ENCODE results near the gene GPR142. TPM values are rescaled to one million over a fixed set of nuclear protein-coding genes. Genes with fewer than 3 reads are reported as not detected.

GPR142 gene
- total and polyA plus RNA-seq, 2 of the 8 experiments (the other 6 are each of a cell fraction or from before 2014, with no cell fraction given): 0.05 TPM; not detected in 1

- Histone ChIP-seq H3K23ac (ENCODE audit: insufficient read length) (no peak overlapping the region), H3K23me2 (ENCODE audit: low read depth, low read length) (no peaks in the 10 kb centered on the region), H2BK5ac (ENCODE audit: low read depth, low read length) (peak overlapping the region; percentile 44; the same call in 1 of the 2 replicates), H3K79me2 (ENCODE audit: control insufficient read depth in 1 of 2, insufficient read depth in 2 of 2, low read length in 2 of 2) (no peaks in the 10 kb centered on the region), H2BK15ac (ENCODE audit: low read length) (no peak overlapping the region), H3K4me3 (ENCODE audit: extremely low read depth in 1 of 4, insufficient read depth in 2 of 4, low read depth in 3 of 4, low read length in 4 of 4) (no peak overlapping the region), H3K56ac (replicated peaks; ENCODE audit: insufficient read length, low read depth, low read length) (no peak overlapping the region), H3K9ac (replicated peaks in 1 of 4; ENCODE audit: extremely low read depth in 1 of 4, low read depth in 3 of 4, low read length in 3 of 4) (no peak overlapping the region), H3K14ac (ENCODE audit: insufficient read length) (no peak overlapping the region), H2AK5ac (ENCODE audit: low read depth, low read length) (no peak overlapping the region), H3K4me1 (replicated peaks in 1 of 4; ENCODE audit: control insufficient read depth in 3 of 4, insufficient read depth in 4 of 4, low read length in 3 of 4) (peaks cover 0 to 3% (median 1%) of the 10 kb centered on the region in 4 experiments; a peak in 3 of 7 replicates), H2BK20ac (ENCODE audit: low read length) (no peak overlapping the region), H2AFZ (ENCODE audit: low read length) (no peak overlapping the region), H3K18ac (ENCODE audit: extremely low read depth, low read length) (0 out of 2 replicates have a peak overlapping the region, but pooled peaks have one; percentile 32), H4K91ac (replicated peaks; ENCODE audit: insufficient read length, low read length) (no peak overlapping the region), H3K4ac (replicated peaks; ENCODE audit: insufficient read length, low read depth, low read length) (no peak overlapping the region), H2BK120ac (replicated peaks; ENCODE audit: low read depth, low read length) (no peak overlapping the region), H4K5ac (ENCODE audit: insufficient read length, low read depth, low read length) (no peak overlapping the region), H3K27me3 (replicated peaks in 1 of 4; ENCODE audit: control insufficient read depth in 3 of 4, extremely low read depth in 1 of 4, insufficient read depth in 3 of 4, low read length in 3 of 4) (no peaks in the 10 kb centered on the region; a peak in 1 of 7 replicates), H4K8ac (ENCODE audit: extremely low read depth, insufficient read depth, low read length) (no peak overlapping the region), H4K20me1 (replicated peaks in 1 of 2; ENCODE audit: control insufficient read depth in 1 of 2, insufficient read depth in 2 of 2, low read length in 2 of 2) (no peaks in the 10 kb centered on the region), H2BK12ac (ENCODE audit: low read depth, low read length) (peak overlapping the region; percentile 68; the same call in 1 of the 2 replicates), H3K9me3 (ENCODE audit: insufficient read depth in 2 of 2, low read depth in 1 of 2, low read length in 1 of 2) (no peaks in the 10 kb centered on the region), H3K4me2 (ENCODE audit: insufficient read depth in 1 of 2, low read depth in 2 of 2, low read length in 2 of 2) (no peak overlapping the region), H3K27ac (ENCODE audit: low read depth, low read length) (no peak overlapping the region), H3K79me1 (ENCODE audit: low read depth, low read length) (no peaks in the 10 kb centered on the region), H3K36me3 (ENCODE audit: control insufficient read depth in 2 of 4, insufficient read depth in 4 of 4, low read length in 3 of 4) (no peaks in the 10 kb centered on the region)
- DNase-seq (ENCODE audit: low read depth in 1 of 2, low spot score in 2 of 2): no peak
- FAIRE-seq: no peak
- 93% methylated on average over 12 of the region's 12 CpGs; no CpG with 5 or more reads in 1 of the 2 experiments for WGBS, 2 experiments (ENCODE audit: extremely low coverage in 1 of 2, insufficient coverage in 1 of 2, insufficient read length in 1 of 2, insufficient replicate concordance in 2 of 2, low coverage in 1 of 2, low lambda C conversion rate in 2 of 2, missing lambda C conversion rate in 1 of 2)
- ChIA-PET CTCF (ENCODE audit: partially characterized antibody) (interaction anchor here (0.8 to 7.2 kb wide), 13 partner anchors 9 to 195 kb away, joined by 3 to 57 read pairs (median 3); partner anchors contain the start of gene BTBD17), POLR2A (ENCODE audit: partially characterized antibody) (interaction anchor here (1.0 to 1.3 kb wide), 2 partner anchors 9 to 82 kb away, joined by 3 read pairs; no protein-coding TSS in a partner anchor)
- TF ChIP-seq KDM5A (IDR thresholded peaks at IDR 0.05; ENCODE audit: low read length) (no peak), CTBP2 (IDR thresholded peaks at IDR 0.05; ENCODE audit: borderline replicate concordance, insufficient read depth, insufficient read length, low read length) (no peak), SIRT6 (IDR thresholded peaks at IDR 0.05; ENCODE audit: low read length) (no peak), PHF8 (conservative IDR thresholded peaks at IDR 0.05; ENCODE audit: low read depth, low read length) (no peak), TCF12 (IDR thresholded peaks at IDR 0.05; ENCODE audit: low read depth, low read length) (no peak), KDM1A (IDR thresholded peaks at IDR 0.05; ENCODE audit: borderline replicate concordance, low read length) (no peak), BACH1 (IDR thresholded peaks at IDR 0.05; ENCODE audit: low read length) (no peak), MAX (IDR thresholded peaks at IDR 0.05) (no peak), YY1 (IDR thresholded peaks at IDR 0.05; ENCODE audit: low read depth, low read length) (no peak), CBX5 (IDR thresholded peaks at IDR 0.05; ENCODE audit: low read depth, low read length) (no peak), CBX8 (IDR thresholded peaks at IDR 0.05; ENCODE audit: borderline replicate concordance, low read depth, low read length) (no peak), RXRA (IDR thresholded peaks at IDR 0.05; ENCODE audit: insufficient read depth, low read depth, low read length) (no peak), HDAC6 (IDR thresholded peaks at IDR 0.05; ENCODE audit: low read depth, low read length) (no peak)
These were observed 27.1 kb downstream of the GPR142 start for GRCh38 chr17:74394275-74394950.

All from H1 (cell line).